ENCODE results near the gene ETV7. TPM values are rescaled to one million over a fixed set of nuclear protein-coding genes. Genes with fewer than 3 reads are reported as not detected.

Gene ETV7
- total RNA-seq: 0.29 and 0.88 TPM in 2 replicates

DNA sequence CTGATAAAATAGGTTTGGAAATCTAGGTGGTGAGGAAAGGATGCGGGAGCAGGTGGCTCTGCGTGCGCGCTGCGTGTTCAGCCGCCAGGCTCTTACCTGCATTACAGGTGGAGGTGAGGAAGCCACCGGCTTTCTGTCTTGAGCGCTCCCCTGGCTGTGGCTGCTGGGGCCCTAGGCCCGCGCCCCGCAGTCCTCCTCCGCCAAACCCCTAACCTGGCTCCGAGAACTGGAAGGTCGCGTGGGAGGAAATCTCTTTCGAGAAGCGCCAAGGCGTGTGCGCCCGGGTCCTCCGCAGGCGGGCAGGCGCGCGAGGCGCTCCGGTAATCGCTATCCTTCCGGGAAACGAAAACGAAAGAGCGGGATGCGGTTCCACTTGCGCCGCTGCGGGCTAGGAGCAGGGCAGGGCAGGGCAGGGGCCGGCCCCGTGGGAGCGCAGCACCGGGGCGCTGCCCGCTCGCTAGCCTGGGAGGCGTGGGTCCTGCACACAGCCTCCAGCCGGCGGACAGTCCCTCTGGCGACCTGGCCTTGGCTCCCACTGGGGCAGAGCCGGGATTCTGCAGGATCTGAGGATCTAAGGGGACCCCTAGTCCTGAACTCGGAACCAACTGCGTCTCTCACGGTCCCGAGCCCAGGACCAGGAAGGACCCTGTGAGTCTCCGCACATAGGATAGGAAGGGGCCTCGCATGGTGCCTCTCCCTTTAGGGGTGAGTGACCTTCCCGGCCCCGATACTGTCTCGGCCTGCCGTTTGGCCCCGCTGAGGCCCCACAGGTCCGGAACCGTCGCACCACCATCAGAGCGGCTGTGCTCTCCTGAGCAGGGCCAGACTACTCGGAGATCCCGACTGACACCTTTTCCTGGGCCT is at the start of gene ETV7:
Gene ETV7 (minus strand): TSS at position 230 of the 864 bp plus-strand sequence. CDS start 128 bp downstream, at position 102.

DNA sequence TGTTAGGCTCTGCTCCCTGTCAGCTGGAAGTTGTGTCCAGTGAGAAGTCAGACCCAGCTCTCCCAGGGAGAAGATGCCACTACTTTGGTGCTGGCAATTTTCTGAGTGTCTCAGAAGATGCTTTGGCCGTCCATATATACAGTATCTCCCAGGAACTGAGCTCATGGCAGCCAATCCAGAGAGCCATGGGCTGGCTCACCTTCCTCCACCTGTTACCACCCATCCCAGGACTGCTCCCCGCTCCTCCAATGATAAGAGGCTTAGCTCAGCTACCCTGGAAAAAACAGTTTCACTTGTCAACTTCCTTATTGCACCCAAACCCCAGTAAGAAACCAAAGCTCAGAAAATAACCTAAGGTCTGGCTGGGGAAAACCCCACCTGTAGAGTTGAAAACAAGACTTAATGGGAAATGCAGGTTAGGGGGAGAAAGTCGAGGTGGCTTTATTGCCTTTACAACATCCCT is 50.7 kb downstream of the ETV7 start, which contains the start of gene BNIP5:
Gene BNIP5 (minus strand): TSS at position 110 of the 463 bp plus-strand sequence. CDS start 6,198 bp downstream, outside the sequence.

Other genes with a start within 250 kb of the ETV7 start
- gene BRPF3, start 190.9 kb downstream of the ETV7 start, total RNA-seq: 22.5 and 37.6 TPM in 2 replicates
- 0.14 TPM in 1 of 2 replicates, not detected in the other for gene PNPLA1, start 117.6 kb downstream of the ETV7 start, total RNA-seq
- not detected in 2 replicates for gene BNIP5, start 50.8 kb downstream of the ETV7 start, total RNA-seq
- gene PXT1, start 55.2 kb upstream of the ETV7 start, total RNA-seq: not detected in 2 replicates
- 34.1 and 74.6 TPM in 2 replicates for gene KCTD20, start 55.3 kb upstream of the ETV7 start, total RNA-seq
- gene STK38, start 159.8 kb upstream of the ETV7 start, total RNA-seq: 21.4 and 24.6 TPM in 2 replicates
- 130 and 199 TPM in 2 replicates for gene SRSF3, start 206.7 kb upstream of the ETV7 start, total RNA-seq